Nucleus accumbens (tissue), 56 donors: ENCODE results near the gene SF1.

Experiments used
- DNase-seq, 56 donors: peaks; one replicate each; lab custom pipeline; 2025; lab: John Stamatoyannopoulos, UW

The SF1 gene

GRCh38 chr11:64802370-64803157 lies 24.2 kb upstream of the SF1 start:
- peak in 3 of 56 donors; percentile 59 to 74 (median 65) for DNase-seq

- DNase-seq = no peak
These were observed 23.4 kb upstream of the SF1 start for GRCh38 chr11:64801561-64802369.

- no peak for DNase-seq
These were observed 22.8 kb upstream of the SF1 start for GRCh38 chr11:64801158-64801464.

- no peak for DNase-seq
These were observed 22.2 kb upstream of the SF1 start for GRCh38 chr11:64800303-64801157.

- no peak for DNase-seq
These were observed 21.4 kb upstream of the SF1 start for GRCh38 chr11:64799623-64800302.

- DNase-seq = no peak
These were observed 20.9 kb upstream of the SF1 start for GRCh38 chr11:64799256-64799622.

- DNase-seq = no peak
These were observed 18.6 kb upstream of the SF1 start for GRCh38 chr11:64796757-64797541.

GRCh38 chr11:64796047-64796756 lies 17.9 kb upstream of the SF1 start:
- no peak for DNase-seq

GRCh38 chr11:64794526-64794925 lies 16.2 kb upstream of the SF1 start:
- no peak for DNase-seq

GRCh38 chr11:64793271-64794160 lies 15.2 kb upstream of the SF1 start:
- no peak for DNase-seq

- DNase-seq = no peak
These were observed 14.1 kb upstream of the SF1 start for GRCh38 chr11:64792482-64792881.

GRCh38 chr11:64791781-64792291 lies 13.5 kb upstream of the SF1 start:
- DNase-seq = no peak

- no peak for DNase-seq
These were observed 12.1 kb upstream of the SF1 start for GRCh38 chr11:64790205-64791095.

- DNase-seq = no peak
These were observed 11.2 kb upstream of the SF1 start for GRCh38 chr11:64789331-64790204.

- no peak for DNase-seq
These were observed 10.2 kb upstream of the SF1 start for GRCh38 chr11:64788321-64789215.
